Activated CD4-positive, alpha-beta T cell treated with anti-CD3 and anti-CD28 coated beads for 36 hours (primary cell): ENCODE data around the gene SKIDA1. TPM values are rescaled to one million over a fixed set of nuclear protein-coding genes. Genes with fewer than 3 reads are reported as not detected.

ENCODE experiments used
- ATAC-seq: fragments of 200-7000 bp; cut with Tn5 transposase; one replicate; pipeline ENCODE4 v1.10.0; 2021; ENCODE audit warnings: mild to moderate bottlenecking, moderate library complexity
- CTCF ChIA-PET: fragments of 350-600 bp; sonication (Branson Sonifier 250); formaldehyde crosslinking; loops from one replicate; lab custom pipeline; 2021; ENCODE audit warnings: antibody characterized with exemption; lab: Charles Lee
- POLR2A ChIA-PET: fragments of 350-600 bp; sonication (Branson Sonifier 250); formaldehyde crosslinking; loops from one replicate; lab custom pipeline; 2021; ENCODE audit warnings: antibody characterized with exemption, inconsistent platforms; lab: Charles Lee
- DNase-seq: peaks from one replicate; pipeline ENCODE4 v3.0.0-alpha.2; 2020
- H3K27ac Mint-ChIP-seq: one replicate; pipeline ENCODE4 v1.8.0; 2021; ENCODE audit warnings: mixed read lengths
- H3K27me3 Mint-ChIP-seq: one replicate; pipeline ENCODE4 v1.8.0; 2021; ENCODE audit warnings: mixed read lengths
- H3K36me3 Mint-ChIP-seq: one replicate; pipeline ENCODE4 v1.8.0; 2021; ENCODE audit warnings: low read depth, mixed read lengths
- H3K4me1 Mint-ChIP-seq: one replicate; pipeline ENCODE4 v1.8.0; 2021; ENCODE audit warnings: mixed read lengths
- H3K4me3 Mint-ChIP-seq: one replicate; pipeline ENCODE4 v1.8.0; 2021; ENCODE audit warnings: mild to moderate bottlenecking, moderate library complexity, mixed read lengths
- H3K9me3 Mint-ChIP-seq: one replicate; pipeline ENCODE4 v1.8.0; 2021; ENCODE audit warnings: low read depth, mixed read lengths
- intact Hi-C, 2 experiments: fragments of 100-400 bp; cut with DNase I in 1 of 2; cut with micrococcal nuclease in 1 of 2; formaldehyde crosslinking; loops; one replicate each; pipeline versions ENCODE4 v1.14.2 to v1.15.1; 2022 to 2024; cut with DNase I, micrococcal nuclease
- total RNA-seq, 2 experiments: library from RNA; stranded (reverse); gene quantifications; one replicate each; pipeline ENCODE4 v1.2.3, GENCODE V29; 2021

SKIDA1 gene
- total RNA-seq, 2 experiments from 2014 or later: 0.32 to 0.54 TPM

DNA sequence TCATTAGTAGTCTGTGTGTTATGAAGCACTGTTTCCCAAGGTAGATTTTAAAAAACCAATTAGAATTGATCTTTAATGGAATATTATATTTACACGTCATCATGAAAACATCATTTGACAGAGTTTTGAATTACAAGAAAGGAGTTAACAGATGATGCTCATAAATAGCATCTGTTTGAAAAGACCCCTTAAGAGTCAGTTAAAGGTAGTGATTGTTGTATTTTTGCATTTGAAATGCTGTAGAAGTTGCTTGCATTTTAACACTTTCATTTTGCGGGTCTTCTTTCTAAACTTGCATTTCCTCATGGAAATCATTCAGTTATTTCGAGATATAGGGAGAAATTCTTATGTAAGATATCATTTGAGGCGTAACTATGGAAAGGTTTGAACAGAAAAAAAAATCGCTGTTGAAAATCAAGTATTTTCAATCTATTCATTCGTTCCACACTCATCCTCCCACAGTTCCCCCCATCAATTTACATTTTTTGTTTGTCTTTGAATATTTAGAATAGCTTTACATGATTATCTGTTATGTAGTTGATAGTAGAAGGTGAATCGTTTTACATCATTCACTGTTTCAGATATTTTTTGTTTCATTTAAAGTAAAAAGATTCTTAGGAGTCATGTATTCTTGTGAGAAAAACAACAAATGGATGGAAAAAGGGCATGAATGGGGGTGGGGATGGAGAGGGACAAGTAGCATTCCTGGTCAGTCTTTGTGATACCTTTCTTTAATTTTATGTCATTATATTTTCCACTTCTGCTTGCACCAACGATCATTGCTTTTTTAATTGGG is 3.0 kb upstream of the SKIDA1 start:
- H3K9me3 Mint-ChIP-seq: no peaks in the 10 kb centered on the region
- intact Hi-C loops: loop anchor here in 1 of 2 experiments (5.0 to 10.0 kb wide), 4 partner anchors 909 to 1916 kb away; partner anchors contain the start of gene PIP4K2A
- peak overlapping the region; percentile 1 for H3K4me3 Mint-ChIP-seq
- peaks cover 3% of the 10 kb centered on the region for H3K27me3 Mint-ChIP-seq
- ChIA-PET POLR2A (no interaction called here), CTCF (interaction anchor here (1.0 kb wide), 1 partner anchor 204 kb away, joined by 3 read pairs; no protein-coding TSS in a partner anchor)
- no peaks in the 10 kb centered on the region for H3K36me3 Mint-ChIP-seq
- no peak overlapping the region for H3K27ac Mint-ChIP-seq
- ATAC-seq (no peak), DNase-seq (no peak)
- peaks cover 32% of the 10 kb centered on the region for H3K4me1 Mint-ChIP-seq

DNA sequence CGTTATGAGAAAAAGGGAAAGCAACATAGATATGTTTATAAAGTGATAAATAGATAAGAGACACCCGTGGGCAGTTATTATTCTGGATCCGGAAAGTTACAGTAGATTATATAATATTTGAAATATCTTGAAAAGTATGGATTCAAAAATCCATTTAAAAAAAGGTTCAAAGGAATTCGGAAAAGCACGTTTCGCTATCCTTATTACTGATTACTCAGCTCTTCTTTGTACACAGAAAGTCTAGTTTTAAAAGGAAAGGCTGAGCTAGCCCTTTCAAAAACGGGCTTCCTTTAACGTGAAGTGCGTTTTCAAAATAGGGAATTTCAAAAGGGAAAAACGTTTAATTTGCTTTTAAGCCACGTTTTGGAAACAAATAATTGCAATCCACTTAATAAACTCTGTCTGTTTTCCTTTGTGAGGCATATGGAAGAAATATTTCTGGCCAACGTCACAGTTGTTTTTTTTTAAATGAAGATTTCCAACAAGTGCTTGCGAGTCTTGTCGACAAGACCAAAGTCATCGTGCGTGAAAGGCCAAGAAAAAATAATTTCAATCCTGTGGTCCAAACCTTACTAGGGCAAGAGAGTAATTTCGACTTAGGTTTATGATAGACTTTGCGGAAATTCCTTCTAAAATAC is 2.2 kb upstream of the SKIDA1 start:
- Mint-ChIP-seq H3K9me3 (no peaks in the 10 kb centered on the region), H3K27ac (peak overlapping the region; percentile 73), H3K4me1 (peaks cover 25% of the 10 kb centered on the region), H3K4me3 (peak overlapping the region; percentile 80), H3K27me3 (peaks cover 9% of the 10 kb centered on the region), H3K36me3 (no peaks in the 10 kb centered on the region)
- CTCF ChIA-PET: interaction anchor here (0.8 to 1.0 kb wide), 2 partner anchors 10 to 204 kb away, joined by 3 read pairs; no protein-coding TSS in a partner anchor
- no peak for ATAC-seq
- DNase-seq: no peak
- intact Hi-C loops: loop anchor here in 1 of 2 experiments (2.0 to 10.0 kb wide), 5 partner anchors 701 to 1917 kb away; partner anchors contain the start of gene PIP4K2A
- POLR2A ChIA-PET: no interaction called here

DNA sequence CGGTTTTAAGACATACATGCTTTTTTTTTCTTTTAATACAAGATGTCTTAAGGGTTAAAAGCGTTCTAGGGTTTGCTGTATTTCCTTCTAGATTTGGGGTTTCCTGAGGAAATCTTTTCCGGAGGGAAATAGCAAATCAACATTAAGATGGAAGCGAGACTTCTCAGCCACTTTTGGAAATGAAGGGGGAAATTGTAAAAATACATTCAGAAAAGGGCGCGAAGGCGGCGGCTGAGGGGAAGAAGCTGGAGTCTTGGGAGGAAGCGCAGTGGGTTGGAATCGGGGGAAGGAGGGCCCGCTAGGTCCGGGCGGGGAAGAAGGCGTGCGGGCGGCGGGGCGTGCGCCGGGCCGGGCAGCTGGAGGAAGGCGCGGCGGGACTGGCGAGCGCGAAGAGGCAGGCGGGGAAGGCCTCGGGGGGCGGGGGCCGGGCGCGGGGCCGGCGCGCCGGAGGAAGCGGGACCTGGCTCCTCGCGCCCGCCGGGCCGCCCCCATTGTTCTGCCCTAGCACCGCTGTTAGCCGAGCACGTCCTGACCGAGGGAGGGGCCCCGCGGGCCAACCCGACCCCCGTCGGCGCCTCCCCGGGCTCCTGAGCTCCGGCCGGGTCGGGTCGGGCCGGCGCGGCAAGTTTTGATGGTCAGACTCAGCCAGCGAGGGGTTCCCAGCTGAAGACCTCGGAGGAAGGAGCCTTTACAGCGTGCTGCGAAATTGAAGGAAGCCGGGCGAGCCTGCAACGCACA is 1.5 kb upstream of the SKIDA1 start:
- ATAC-seq (peak; percentile 28), DNase-seq (peak; percentile 63)
- CTCF ChIA-PET: interaction anchor here (0.8 to 1.0 kb wide), 2 partner anchors 10 to 205 kb away, joined by 3 read pairs; no protein-coding TSS in a partner anchor
- no peaks in the 10 kb centered on the region for H3K36me3 Mint-ChIP-seq
- H3K27ac Mint-ChIP-seq: peak overlapping the region; percentile 96
- no peaks in the 10 kb centered on the region for H3K9me3 Mint-ChIP-seq
- peaks cover 9% of the 10 kb centered on the region for H3K27me3 Mint-ChIP-seq
- intact Hi-C loops: loop anchor here in 1 of 2 experiments (1.0 to 10.0 kb wide), 7 partner anchors 7 to 1918 kb away; partner anchors contain the start of genes MLLT10 and PIP4K2A
- H3K4me3 Mint-ChIP-seq: peak overlapping the region; percentile 80
- H3K4me1 Mint-ChIP-seq: peaks cover 23% of the 10 kb centered on the region
- POLR2A ChIA-PET: interaction anchor here (0.7 to 1.0 kb wide), 2 partner anchors 30 to 144 kb away, joined by 4 to 5 read pairs; no protein-coding TSS in a partner anchor

DNA sequence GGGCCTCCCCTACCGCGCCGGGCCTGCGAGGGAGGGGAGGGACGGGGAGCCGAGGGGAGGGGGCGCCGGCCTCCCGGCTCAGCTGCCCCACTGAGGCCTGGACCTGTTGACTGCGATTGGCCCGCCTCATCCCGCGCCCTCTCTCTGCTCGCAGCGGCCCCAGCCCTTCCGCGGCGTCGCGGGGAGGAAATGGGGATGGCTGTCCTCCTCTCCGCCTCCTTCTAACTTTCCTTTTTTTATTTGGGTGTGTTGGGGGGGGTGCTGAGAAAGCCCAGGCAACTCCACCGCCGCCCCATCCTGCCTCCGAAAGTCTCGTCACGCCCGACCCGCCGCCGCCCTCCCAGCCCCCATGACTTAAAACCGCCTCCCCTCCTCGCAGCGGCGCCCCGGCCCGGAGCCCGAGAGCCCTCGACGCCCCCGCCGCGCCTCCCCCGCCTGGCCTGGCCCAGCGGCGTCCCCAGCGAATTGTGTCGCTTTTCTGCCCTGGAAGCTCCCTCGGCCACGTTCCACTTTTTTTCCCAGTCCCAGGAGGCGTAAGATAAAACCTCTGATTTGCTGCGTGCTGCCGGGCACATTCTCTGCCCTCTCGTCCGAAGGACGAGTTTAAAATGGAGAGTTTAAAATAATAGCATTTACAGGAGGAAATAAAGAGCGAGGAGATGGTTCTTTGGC is 842 bp upstream of the SKIDA1 start:
- Mint-ChIP-seq H3K4me3 (peak overlapping the region; percentile 80), H3K36me3 (no peaks in the 10 kb centered on the region), H3K9me3 (no peaks in the 10 kb centered on the region), H3K4me1 (peaks cover 23% of the 10 kb centered on the region), H3K27ac (peak overlapping the region; percentile 96), H3K27me3 (peaks cover 12% of the 10 kb centered on the region)
- POLR2A ChIA-PET: interaction anchor here (0.6 to 1.0 kb wide), 4 partner anchors 21 to 703 kb away, joined by 3 to 5 read pairs (median 4); no protein-coding TSS in a partner anchor
- intact Hi-C loops: loop anchor here in 1 of 2 experiments (1.0 to 10.0 kb wide), 7 partner anchors 8 to 1918 kb away; partner anchors contain the start of genes MLLT10 and PIP4K2A
- ATAC-seq (peak; percentile 51), DNase-seq (peak; percentile 72)
- CTCF ChIA-PET: interaction anchor here (0.9 to 1.2 kb wide), 2 partner anchors 19 to 31 kb away, joined by 3 to 4 read pairs; no protein-coding TSS in a partner anchor

DNA sequence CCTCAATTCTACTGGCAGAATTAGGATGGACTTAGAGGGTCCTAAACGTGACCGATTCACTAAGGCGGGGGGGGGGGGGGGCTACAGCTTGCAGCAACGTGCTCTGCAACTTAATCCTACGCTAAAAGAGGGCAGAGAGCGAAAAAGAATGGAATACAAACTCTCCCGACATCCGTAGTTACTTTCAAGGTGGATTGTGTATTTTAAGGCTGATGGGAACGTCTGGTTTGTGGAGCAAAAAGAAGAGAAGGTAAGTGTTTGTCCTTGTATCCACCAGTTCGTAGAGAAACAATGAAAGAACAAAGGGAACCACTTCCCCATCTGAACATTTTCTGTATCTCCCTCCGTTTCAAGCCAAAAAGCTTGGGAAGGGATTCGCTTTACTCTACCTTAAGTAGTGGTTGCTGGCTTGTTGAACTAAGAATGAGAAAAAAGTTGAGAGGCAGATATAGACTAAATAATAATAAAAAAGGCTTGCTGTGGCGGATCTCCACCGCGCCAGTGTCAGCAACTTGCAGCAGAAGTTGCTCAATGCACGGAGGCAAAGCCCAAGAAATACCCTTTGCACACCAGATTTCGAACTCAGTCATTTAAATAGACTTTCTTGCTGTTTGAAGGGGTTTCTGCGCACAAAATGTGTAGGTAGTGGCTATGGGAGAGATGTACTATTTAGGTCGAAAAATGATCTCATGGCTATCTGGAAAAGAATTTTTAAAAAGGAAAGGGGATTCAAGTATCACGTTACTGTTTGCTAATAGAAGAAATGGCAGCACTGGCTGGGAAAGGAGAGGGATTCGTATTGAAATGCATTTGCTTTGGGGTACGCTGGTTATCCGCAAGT is 736 bp downstream of the SKIDA1 start:
- no peaks in the 10 kb centered on the region for H3K9me3 Mint-ChIP-seq
- no peaks in the 10 kb centered on the region for H3K36me3 Mint-ChIP-seq
- peak overlapping the region; percentile 87 for H3K27ac Mint-ChIP-seq
- peak overlapping the region; percentile 80 for H3K4me3 Mint-ChIP-seq
- intact Hi-C loops: loop anchor here (1.0 to 10.0 kb wide), 8 partner anchors 7 to 1920 kb away; partner anchors contain the start of gene PIP4K2A (in 1 of the 2)
- ChIA-PET CTCF (interaction anchor here (0.9 to 1.2 kb wide), 2 partner anchors 17 to 29 kb away, joined by 3 to 4 read pairs; no protein-coding TSS in a partner anchor), POLR2A (interaction anchor here (0.7 kb wide), 1 partner anchor 178 kb away, joined by 3 read pairs; no protein-coding TSS in a partner anchor)
- H3K4me1 Mint-ChIP-seq: peaks cover 31% of the 10 kb centered on the region
- ATAC-seq: no peak
- DNase-seq: no peak
- peaks cover 24% of the 10 kb centered on the region for H3K27me3 Mint-ChIP-seq

DNA sequence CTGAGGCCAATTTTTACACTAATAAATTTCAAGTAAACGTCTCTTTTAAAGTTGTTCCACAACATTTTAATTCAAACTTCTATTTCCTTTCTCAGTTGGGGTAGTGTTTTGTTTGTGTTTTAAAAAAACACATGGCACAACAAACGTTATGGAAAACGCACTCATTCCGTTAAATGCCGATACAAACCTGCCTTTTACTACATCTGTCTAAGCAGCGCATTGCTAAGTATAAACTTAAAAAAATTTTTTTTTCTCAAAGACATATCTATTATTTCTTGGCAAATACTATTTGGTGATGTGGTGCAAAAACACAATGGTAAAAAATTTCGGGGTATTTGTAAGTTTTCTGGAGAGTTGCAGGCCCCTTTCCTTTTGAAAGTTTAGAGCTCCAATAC is 1.4 kb downstream of the SKIDA1 start:
- Mint-ChIP-seq H3K27ac (no peak overlapping the region), H3K9me3 (no peaks in the 10 kb centered on the region)

DNA sequence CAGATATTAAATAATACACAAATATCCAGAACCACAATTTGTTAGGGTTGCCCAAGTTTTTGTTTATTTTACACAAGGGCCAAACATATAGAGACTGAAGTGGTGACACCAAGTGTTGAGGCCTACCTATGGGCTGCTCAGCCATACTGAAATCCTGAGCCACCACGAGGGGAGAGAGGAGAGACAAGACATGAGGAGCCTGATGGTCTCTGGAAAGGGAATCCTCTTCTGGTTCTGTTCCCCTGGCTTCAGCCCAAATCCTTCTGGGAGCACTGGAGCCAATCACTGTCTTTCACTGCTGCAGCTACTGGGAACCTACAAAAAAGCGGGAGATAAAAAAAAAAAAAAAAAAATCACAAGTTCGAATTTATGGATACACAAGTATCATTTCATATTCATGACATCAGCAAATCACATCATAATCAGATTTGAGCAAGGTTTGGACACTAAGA is 1.9 kb downstream of the SKIDA1 start:
- ChIA-PET CTCF (interaction anchor here (0.7 kb wide), 1 partner anchor 207 kb away, joined by 3 read pairs; no protein-coding TSS in a partner anchor), POLR2A (no interaction called here)
- Mint-ChIP-seq H3K4me3 (no peak overlapping the region), H3K27ac (no peak overlapping the region), H3K4me1 (peaks cover 40% of the 10 kb centered on the region), H3K36me3 (no peaks in the 10 kb centered on the region), H3K9me3 (no peaks in the 10 kb centered on the region), H3K27me3 (peaks cover 34% of the 10 kb centered on the region)
- intact Hi-C loops: loop anchor here (2.0 to 10.0 kb wide), 4 partner anchors 27 to 1921 kb away; no protein-coding TSS in a partner anchor
- ATAC-seq (no peak), DNase-seq (no peak)

More for the DNA sequence above, 1.4 kb downstream of the SKIDA1 start:
- CTCF ChIA-PET: interaction anchor here (0.7 kb wide), 1 partner anchor 206 kb away, joined by 3 read pairs; no protein-coding TSS in a partner anchor
- ATAC-seq (no peak), DNase-seq (no peak)
- H3K4me3 Mint-ChIP-seq: no peak overlapping the region
- intact Hi-C loops: loop anchor here (2.0 to 10.0 kb wide), 4 partner anchors 27 to 1921 kb away; no protein-coding TSS in a partner anchor
- peaks cover 31% of the 10 kb centered on the region for H3K27me3 Mint-ChIP-seq
- H3K4me1 Mint-ChIP-seq: peaks cover 35% of the 10 kb centered on the region
- no peaks in the 10 kb centered on the region for H3K36me3 Mint-ChIP-seq
- POLR2A ChIA-PET: no interaction called here

DNA sequence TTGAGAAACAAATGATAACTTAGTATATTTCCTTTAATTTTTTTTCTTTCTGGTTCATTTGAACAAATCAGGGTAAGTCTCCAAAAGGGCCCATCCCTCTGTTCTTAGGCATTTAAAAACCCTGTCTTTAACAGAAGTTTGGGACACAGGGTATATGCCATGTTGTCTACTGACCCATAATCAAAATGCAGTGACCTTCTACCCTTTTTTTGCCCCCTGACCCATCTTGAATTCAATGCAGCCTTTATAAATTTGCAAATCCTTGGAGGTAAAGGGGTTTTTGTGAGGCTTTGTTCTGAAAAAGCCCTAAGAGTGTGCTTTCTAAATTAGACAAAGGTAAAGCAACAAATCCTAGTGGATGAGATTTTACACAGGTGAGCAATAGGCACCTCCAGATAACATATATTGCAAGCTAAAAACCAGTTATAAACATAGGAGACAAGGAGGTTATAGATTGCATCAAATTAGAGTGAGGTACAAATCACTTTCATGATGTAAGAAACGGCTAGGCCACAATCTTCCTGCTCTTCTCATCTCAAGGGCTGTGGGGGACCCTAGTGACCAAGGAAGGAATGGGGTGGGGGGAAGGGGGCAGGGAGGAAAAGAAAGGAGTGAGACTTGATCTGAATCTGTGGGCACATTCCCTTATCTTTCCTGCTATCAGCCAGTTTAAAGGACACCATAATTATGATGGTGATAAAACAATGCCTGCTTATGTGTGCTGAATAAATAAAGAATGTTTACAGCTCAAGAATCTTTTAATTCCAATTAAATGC is 2.7 kb downstream of the SKIDA1 start:
- H3K27ac Mint-ChIP-seq: no peak overlapping the region
- intact Hi-C loops: loop anchor here in 1 of 2 experiments (10.0 kb wide), 2 partner anchors 1082 to 1922 kb away; no protein-coding TSS in a partner anchor
- peaks cover 42% of the 10 kb centered on the region for H3K4me1 Mint-ChIP-seq
- H3K27me3 Mint-ChIP-seq: peaks cover 41% of the 10 kb centered on the region
- ChIA-PET POLR2A (no interaction called here), CTCF (interaction anchor here (0.7 kb wide), 1 partner anchor 106 kb away, joined by 3 read pairs; no protein-coding TSS in a partner anchor)
- no peaks in the 10 kb centered on the region for H3K36me3 Mint-ChIP-seq
- DNase-seq (no peak), ATAC-seq (no peak)
- no peak overlapping the region for H3K4me3 Mint-ChIP-seq
- no peaks in the 10 kb centered on the region for H3K9me3 Mint-ChIP-seq
